ENCODE results near the gene CALHM5. TPM values are rescaled to one million over a fixed set of nuclear protein-coding genes. Genes with fewer than 3 reads are reported as not detected.

The CALHM5 gene
- total and polyA plus RNA-seq, 9 of the 15 experiments (the other 6 are each of a cell fraction or from before 2014, with no cell fraction given): under 0.01 to 0.05 (median 0.02) TPM; not detected in 2

DNA sequence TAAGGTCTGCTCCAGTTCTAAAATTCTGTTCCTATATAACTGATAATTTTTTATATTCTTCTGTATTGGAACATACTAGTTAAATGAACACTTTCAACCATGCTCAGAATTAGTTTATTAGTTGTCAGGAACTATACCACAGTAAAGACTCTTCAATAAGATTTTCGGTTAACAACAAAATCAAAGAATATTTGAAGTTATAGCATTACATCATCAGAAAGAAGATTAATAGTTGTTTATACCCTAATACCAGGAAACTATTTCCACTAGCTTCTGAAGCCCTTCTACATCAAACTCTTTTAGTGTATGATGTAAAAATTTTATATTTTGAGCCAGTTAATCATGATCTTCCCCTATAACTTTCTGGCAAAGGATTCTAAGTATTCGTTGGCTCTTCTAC lies 48.7 kb downstream of the CALHM5 start:
- H3K36me3 ChIP-seq (ENCODE audit: control insufficient read depth, insufficient read depth, low read length): no peaks in the 10 kb centered on the region
- no peaks in the 10 kb centered on the region for H3K9me1 ChIP-seq (ENCODE audit: control insufficient read depth, insufficient read depth, low read length)
- in situ Hi-C loops (cut with MboI) (no loop called here), intact Hi-C loops (cut with micrococcal nuclease) (loop anchor here (2.0 kb wide), 2 partner anchors 85 to 273 kb away; no protein-coding TSS in a partner anchor)
- no peak overlapping the region for H2AFZ ChIP-seq (ENCODE audit: low read depth, low read length)
- no peak for ATAC-seq
- no peaks in the 10 kb centered on the region for H4K20me1 ChIP-seq (replicated peaks; ENCODE audit: control insufficient read depth, insufficient read depth, low read length)
- ChIA-PET POLR2A (interaction anchor here (1.3 kb wide), 1 partner anchor 22 kb away, joined by 3 read pairs; no protein-coding TSS in a partner anchor), CTCF (ENCODE audit: low intra/inter-chr PET ratio) (interaction anchor here (1.8 kb wide), 2 partner anchors 24 to 342 kb away, joined by 5 to 7 read pairs; no protein-coding TSS in a partner anchor)
- DNase-seq (ENCODE audit: extremely low read depth in 1 of 4, low spot score in 3 of 4): no peak
- no peak overlapping the region for H3K4me2 ChIP-seq (ENCODE audit: insufficient read depth, low read length)
- H3K4me1 ChIP-seq (replicated peaks in 1 of 2; ENCODE audit: control insufficient read depth in 2 of 2, insufficient read depth in 2 of 2, low read length in 2 of 2): peaks cover 15 to 16% of the 10 kb centered on the region in 2 experiments; a peak in 4 of 5 replicates
- no TSS peak for BruUV-seq (replicated peaks)
- no peaks in the 10 kb centered on the region for H3K27me3 ChIP-seq (ENCODE audit: control insufficient read depth in 2 of 2, insufficient read depth in 2 of 2, low read length in 2 of 2)
- H3K9ac ChIP-seq (ENCODE audit: insufficient read depth in 1 of 2, low read depth in 2 of 2, low read length in 2 of 2): no peak overlapping the region
- H3K9me3 ChIP-seq (replicated peaks; ENCODE audit: control insufficient read depth, insufficient read depth, low read depth, low read length): no peaks in the 10 kb centered on the region
- WGBS (ENCODE audit: insufficient coverage, low coverage, missing lambda C conversion rate): 47% methylated on average over 2 of the region's 2 CpGs
- H3K79me2 ChIP-seq (ENCODE audit: control insufficient read depth, insufficient read depth, low read length): no peaks in the 10 kb centered on the region
- H3K27ac ChIP-seq (ENCODE audit: extremely low read depth, low read depth, low read length): no peak overlapping the region
- no peak for TF ChIP-seq ZNF311 (CRISPR knock-in tag; IDR thresholded peaks at IDR 0.05)
- no peak for TF ChIP-seq KDM2B (CRISPR knock-in tag; IDR thresholded peaks at IDR 0.05)
- H3K4me3 ChIP-seq: no peak overlapping the region
- no peak for FAIRE-seq

DNA sequence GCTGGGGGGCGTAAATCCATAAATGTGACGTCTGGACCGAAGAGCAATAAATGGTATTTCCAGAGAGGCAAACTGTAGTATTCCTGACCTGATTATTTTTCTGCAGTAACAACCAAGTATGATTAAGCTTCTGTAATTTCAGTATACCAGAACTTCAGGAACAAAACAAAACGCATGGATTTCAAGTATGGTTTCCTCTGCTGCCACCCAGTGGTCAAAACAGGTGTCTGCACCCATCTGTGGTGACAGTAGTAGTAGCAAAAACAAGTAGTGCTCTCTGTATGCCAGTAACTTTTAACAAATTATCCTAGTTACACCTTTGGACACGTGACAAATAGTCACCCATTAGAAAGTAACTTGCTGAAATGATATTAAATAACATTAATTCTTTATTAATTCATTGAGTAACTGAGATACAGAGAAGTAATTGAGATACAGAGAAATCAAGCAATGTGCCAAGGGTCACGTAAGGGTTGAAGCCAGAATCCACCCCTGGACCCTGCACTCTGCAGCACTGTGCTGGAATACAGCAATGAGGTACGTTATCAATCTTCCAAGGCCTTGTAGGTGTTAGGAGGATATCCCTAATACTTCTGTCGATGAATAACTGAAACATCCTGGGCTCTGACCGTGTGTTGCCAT lies 50.1 kb downstream of the CALHM5 start:
- ChIA-PET CTCF (ENCODE audit: low intra/inter-chr PET ratio) (interaction anchor here (0.8 to 1.8 kb wide), 6 partner anchors 25 to 445 kb away, joined by 3 to 7 read pairs (median 5); no protein-coding TSS in a partner anchor), POLR2A (interaction anchor here (1.3 to 1.6 kb wide), 2 partner anchors 10 to 23 kb away, joined by 3 to 11 read pairs; partner anchors contain the start of gene RWDD1)
- FAIRE-seq (peak; percentile 96), DNase-seq (ENCODE audit: extremely low read depth in 1 of 4, low spot score in 3 of 4) (peak; percentile 62 to 84 (median 67)), ATAC-seq (peak; percentile 82)
- H4K20me1 ChIP-seq (replicated peaks; ENCODE audit: control insufficient read depth, insufficient read depth, low read length): no peaks in the 10 kb centered on the region
- H2AFZ ChIP-seq (ENCODE audit: low read depth, low read length): peak overlapping the region; percentile 98
- H3K79me2 ChIP-seq (ENCODE audit: control insufficient read depth, insufficient read depth, low read length): no peaks in the 10 kb centered on the region
- intact Hi-C loops (cut with micrococcal nuclease): loop anchor here (1.0 to 2.0 kb wide), 4 partner anchors 25 to 293 kb away; no protein-coding TSS in a partner anchor
- in situ Hi-C loops (cut with MboI): no loop called here
- 54% methylated on average over 9 of the region's 9 CpGs for WGBS (ENCODE audit: insufficient coverage, low coverage, missing lambda C conversion rate)
- H3K4me1 ChIP-seq (replicated peaks in 1 of 2; ENCODE audit: control insufficient read depth in 2 of 2, insufficient read depth in 2 of 2, low read length in 2 of 2): peaks cover 15 to 17% of the 10 kb centered on the region in 2 experiments; a peak in 4 of 5 replicates
- no TSS peak for BruUV-seq (replicated peaks)
- no peak overlapping the region for H3K4me3 ChIP-seq
- no peaks in the 10 kb centered on the region for H3K9me1 ChIP-seq (ENCODE audit: control insufficient read depth, insufficient read depth, low read length)
- no peaks in the 10 kb centered on the region for H3K9me3 ChIP-seq (replicated peaks; ENCODE audit: control insufficient read depth, insufficient read depth, low read depth, low read length)
- no peaks in the 10 kb centered on the region for H3K36me3 ChIP-seq (ENCODE audit: control insufficient read depth, insufficient read depth, low read length)
- no peak overlapping the region for H3K9ac ChIP-seq (ENCODE audit: insufficient read depth in 1 of 2, low read depth in 2 of 2, low read length in 2 of 2)
- no peak overlapping the region for H3K4me2 ChIP-seq (ENCODE audit: insufficient read depth, low read length)
- H3K27ac ChIP-seq (ENCODE audit: extremely low read depth, low read depth, low read length): no peak overlapping the region
- H3K27me3 ChIP-seq (ENCODE audit: control insufficient read depth in 2 of 2, insufficient read depth in 2 of 2, low read length in 2 of 2): no peaks in the 10 kb centered on the region
- TF ChIP-seq ESRRB (CRISPR knock-in tag; IDR thresholded peaks at IDR 0.05; ENCODE audit: borderline replicate concordance) (no peak), RBM39 (optimal IDR thresholded peaks at IDR 0.05; ENCODE audit: low read depth, low read length) (no peak), GTF2F1 (IDR thresholded peaks at IDR 0.05; ENCODE audit: low read depth, low read length) (no peak), TARDBP (IDR thresholded peaks at IDR 0.05) (no peak), TEAD4 (IDR thresholded peaks at IDR 0.05; ENCODE audit: low read length) (0 out of 2 replicates have a peak, but pooled peaks have one; percentile 26), TEAD4 (CRISPR knock-in tag; IDR thresholded peaks at IDR 0.05; ENCODE audit: borderline replicate concordance) (no peak), RUNX1 (IDR thresholded peaks at IDR 0.05; ENCODE audit: low read depth) (no peak)
- TF ChIP-seq, protein P1, sequence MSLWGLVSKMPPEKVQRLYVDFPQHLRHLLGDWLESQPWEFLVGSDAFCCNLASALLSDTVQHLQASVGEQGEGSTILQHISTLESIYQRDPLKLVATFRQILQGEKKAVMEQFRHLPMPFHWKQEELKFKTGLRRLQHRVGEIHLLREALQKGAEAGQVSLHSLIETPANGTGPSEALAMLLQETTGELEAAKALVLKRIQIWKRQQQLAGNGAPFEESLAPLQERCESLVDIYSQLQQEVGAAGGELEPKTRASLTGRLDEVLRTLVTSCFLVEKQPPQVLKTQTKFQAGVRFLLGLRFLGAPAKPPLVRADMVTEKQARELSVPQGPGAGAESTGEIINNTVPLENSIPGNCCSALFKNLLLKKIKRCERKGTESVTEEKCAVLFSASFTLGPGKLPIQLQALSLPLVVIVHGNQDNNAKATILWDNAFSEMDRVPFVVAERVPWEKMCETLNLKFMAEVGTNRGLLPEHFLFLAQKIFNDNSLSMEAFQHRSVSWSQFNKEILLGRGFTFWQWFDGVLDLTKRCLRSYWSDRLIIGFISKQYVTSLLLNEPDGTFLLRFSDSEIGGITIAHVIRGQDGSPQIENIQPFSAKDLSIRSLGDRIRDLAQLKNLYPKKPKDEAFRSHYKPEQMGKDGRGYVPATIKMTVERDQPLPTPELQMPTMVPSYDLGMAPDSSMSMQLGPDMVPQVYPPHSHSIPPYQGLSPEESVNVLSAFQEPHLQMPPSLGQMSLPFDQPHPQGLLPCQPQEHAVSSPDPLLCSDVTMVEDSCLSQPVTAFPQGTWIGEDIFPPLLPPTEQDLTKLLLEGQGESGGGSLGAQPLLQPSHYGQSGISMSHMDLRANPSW (CRISPR knock-in tag; IDR thresholded peaks at IDR 0.05): no peak
- TF ChIP-seq, protein P2, sequence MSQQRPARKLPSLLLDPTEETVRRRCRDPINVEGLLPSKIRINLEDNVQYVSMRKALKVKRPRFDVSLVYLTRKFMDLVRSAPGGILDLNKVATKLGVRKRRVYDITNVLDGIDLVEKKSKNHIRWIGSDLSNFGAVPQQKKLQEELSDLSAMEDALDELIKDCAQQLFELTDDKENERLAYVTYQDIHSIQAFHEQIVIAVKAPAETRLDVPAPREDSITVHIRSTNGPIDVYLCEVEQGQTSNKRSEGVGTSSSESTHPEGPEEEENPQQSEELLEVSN (IDR thresholded peaks at IDR 0.05; ENCODE audit: borderline replicate concordance in 1 of 2, extremely low read depth in 1 of 2, insufficient read depth in 1 of 2, insufficient read length in 1 of 2, low read depth in 1 of 2, low read length in 1 of 2, poor library complexity in 1 of 2, severe bottlenecking in 1 of 2): no peak
